Measurements from ENCODE around the gene FUT9.

FUT9 gene

DNA sequence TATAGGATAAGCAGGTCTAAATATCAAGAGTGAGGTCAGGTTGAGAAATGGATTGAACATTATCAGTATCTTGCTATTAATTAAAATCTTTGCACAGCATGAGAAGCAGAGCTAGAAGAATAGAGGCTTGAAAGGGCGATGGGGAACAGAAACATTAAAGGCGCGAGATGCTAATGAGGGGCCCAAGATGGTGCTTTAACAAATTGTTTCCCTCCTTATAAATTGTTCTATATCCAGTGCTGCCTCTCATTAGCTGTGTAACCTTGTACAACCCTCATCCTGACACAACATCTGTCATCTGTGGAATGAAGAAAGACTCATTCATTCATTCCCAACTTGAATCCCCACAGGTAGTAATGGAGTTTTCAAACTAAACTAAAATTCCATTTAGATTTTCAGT is 57.8 kb downstream of the FUT9 start:
- no peak for DNase-seq (ENCODE audit: low read depth)

- no peak for DNase-seq (ENCODE audit: low read depth)
Measured at GRCh38 chr6:96074006-96074405, 58.2 kb downstream of the FUT9 start.

DNA sequence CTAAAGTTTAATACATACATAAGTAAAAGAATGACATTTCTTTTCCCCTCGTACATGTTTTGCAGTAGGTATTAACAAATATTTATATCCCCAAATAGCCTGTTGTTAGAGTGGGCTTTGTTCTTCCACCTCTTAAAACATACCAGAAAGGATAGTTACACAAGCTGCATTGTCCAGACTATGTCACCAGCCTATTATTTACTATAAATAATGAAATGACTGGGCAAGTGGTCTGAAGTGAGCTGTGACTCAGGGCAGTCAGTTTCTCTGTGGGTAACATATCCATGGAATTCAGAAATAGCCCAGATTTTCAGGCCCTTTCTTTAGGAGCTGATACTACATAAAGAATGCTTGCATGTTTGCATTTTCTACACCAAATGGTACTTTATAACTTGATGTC is 60.1 kb downstream of the FUT9 start:
- DNase-seq (ENCODE audit: low read depth), result no peak

DNA sequence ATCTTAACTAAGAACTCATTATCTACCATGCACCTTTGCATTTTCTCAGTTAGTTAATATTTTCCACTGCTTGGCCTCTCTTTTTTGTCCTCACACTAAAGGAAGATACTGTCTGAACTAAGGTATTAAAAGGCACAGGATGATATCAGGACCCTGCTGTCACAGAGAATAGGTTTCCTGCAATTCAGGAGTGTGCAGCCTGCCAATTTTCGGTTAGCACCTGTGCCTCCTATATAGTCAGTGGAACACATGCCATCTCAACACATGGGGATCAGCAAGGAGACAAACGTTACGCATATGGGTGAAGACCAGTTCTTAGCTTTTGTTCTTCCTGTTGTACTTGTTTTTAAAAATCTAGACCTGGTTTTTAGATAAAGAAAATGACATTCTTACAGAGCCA is 71.0 kb downstream of the FUT9 start:
- no peak for DNase-seq (ENCODE audit: low read depth)

- no peak for DNase-seq (ENCODE audit: low read depth)
Measured at GRCh38 chr6:96089173-96089572, 73.4 kb downstream of the FUT9 start.

DNA sequence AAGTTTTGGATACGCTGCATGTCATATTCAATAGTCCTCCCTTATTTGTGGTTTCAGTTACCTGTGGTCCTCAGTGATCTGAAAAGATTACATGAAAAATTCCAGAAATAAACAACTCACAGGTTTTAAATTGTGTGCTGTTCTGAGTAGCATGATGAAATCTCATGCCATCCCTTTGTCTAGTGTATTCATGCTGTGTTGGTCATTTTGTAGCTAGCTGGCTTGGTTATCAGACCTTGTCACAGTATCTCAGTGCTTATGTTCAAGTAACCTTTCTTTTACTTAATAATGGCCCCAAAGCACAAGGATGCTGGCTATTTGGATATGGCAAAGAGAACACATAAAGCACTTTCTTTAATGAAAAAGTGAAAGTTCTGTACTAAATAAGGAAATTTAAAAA is 78.3 kb downstream of the FUT9 start:
- no peak for DNase-seq (ENCODE audit: low read depth)

GRCh38 chr6:96099069-96099468 is 83.3 kb downstream of the FUT9 start:
- DNase-seq (ENCODE audit: low read depth), result no peak

DNA sequence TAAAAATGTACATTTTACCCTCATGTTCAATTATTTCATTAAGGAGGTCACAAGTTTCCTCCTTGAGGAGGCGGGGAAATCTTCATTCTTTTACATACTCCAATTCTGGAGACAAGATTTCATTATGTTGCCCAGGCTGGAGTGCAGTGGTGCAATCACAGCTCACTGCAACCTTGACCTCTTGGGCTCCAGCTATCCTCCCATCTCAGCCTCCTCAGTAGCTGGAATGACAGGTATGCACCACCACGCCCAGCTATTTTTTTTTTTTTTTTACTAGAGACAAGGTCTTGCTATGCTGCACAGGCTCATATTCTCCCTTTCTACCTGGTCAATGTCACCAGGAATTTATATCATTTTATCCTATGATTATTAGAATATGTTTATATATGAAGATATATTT is 85.8 kb downstream of the FUT9 start:
- no peak for DNase-seq (ENCODE audit: low read depth)

DNA sequence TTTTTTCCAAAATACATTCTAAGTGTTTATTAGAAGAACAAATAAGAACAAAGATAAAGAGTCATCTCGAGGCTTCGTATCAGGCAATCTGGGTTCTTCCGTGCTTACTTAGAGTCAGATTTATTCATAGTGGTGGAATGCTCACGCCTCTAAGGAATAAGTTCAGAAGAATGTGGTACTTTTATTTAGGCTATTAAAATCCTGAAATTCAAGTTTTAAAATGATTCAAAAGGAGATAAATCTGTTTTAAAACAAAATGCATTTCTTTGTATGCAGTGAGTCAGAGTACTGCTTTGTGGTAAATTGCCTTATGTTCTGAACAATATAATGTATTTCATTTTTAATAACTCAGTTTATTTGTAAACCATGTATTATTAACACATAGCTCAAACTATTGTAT is 89.1 kb downstream of the FUT9 start:
- DNase-seq (ENCODE audit: low read depth), result no peak

GRCh38 chr6:96110878-96111277 is 95.1 kb downstream of the FUT9 start:
- no peak for DNase-seq (ENCODE audit: low read depth)

- DNase-seq (ENCODE audit: low read depth), result no peak
Measured at GRCh38 chr6:96116674-96117073, 100.9 kb downstream of the FUT9 start.

GRCh38 chr6:96124778-96125177 is 109.0 kb downstream of the FUT9 start:
- DNase-seq (ENCODE audit: low read depth), result no peak

DNA sequence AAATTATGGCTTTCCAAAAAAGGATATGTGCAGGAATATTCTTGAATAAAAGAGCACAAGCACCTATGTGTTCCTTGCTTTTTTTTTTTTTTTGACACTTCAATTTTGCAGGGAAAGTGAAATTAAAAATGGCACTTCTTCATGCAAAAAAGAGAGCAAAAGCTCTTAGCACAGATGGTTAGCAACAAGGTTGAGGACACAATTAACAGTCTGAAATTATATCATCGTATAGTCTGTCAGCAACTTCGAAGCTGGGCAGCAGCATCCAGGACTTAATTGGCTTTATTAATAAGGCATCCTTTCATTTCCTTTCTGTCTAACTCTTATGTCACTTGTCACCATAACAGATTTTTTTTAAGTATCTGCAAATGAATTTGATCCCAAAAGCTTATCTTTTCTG is 122.6 kb downstream of the FUT9 start:
- no peak for DNase-seq (ENCODE audit: low read depth)

- DNase-seq (ENCODE audit: low read depth), result no peak
Measured at GRCh38 chr6:96142142-96142541, 126.4 kb downstream of the FUT9 start.

- DNase-seq (ENCODE audit: low read depth), result no peak
Measured at GRCh38 chr6:96150431-96150830, 134.7 kb downstream of the FUT9 start.

DNA sequence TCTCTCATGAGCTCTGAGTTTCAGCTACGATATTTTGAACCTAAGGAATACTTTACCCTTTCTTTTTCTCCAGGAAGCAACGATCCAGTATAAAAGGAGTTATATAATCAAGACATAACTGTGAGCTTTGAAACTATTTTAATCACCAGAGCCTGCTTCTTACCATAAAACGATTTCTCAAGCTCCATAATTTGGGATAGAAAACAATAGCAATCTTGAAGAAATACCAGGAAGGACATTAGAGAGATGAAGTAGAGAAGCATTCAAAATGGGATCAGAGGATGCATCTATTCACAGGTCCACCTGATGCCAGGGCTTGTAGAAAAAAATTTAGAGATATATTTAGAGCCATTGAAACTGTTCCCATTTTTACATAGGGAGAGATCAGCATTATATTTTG is 135.9 kb downstream of the FUT9 start:
- DNase-seq (ENCODE audit: low read depth), result no peak

GRCh38 chr6:96152114-96152708 is 136.4 kb downstream of the FUT9 start:
- no peak for DNase-seq (ENCODE audit: low read depth)

DNA sequence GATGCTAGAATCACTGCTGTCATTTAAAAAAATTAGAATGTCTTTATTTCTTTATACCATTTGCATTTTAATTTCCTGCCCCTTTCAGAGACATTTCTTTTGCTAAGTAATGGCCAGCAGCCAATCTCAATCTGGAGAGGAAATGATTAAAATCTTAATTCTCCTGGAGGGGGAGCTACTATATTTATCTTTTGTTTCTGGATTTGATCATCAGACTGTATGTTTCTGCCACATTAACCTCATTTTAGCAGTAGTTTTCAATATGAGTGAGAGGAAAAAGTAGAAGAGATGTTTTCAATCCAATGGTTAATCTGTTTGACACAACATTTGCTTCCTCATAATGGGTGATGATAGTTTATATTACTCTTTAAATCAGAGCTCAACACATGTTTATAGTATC is 138.0 kb downstream of the FUT9 start:
- DNase-seq (ENCODE audit: low read depth), result no peak

DNA sequence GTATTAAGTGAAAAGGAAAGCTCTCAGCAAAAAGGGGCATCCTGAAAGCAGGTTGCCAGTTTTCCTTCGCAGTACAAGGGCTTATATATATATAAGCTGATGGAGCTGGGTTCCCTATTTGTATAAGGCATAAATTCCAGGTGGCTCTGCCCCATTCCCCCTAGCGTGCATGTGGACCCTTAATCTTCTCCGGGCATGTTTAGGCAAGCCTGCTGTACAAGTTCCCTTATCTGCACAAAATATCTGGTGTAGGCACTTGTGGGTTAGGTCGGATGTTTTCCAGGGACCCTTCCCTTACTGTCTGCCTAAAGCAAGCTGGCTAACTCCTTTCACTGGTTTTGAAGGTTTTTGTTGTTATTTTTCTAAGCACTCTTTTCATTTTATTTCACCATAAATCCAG is 140.7 kb downstream of the FUT9 start:
- DNase-seq (ENCODE audit: low read depth), result no peak

DNA sequence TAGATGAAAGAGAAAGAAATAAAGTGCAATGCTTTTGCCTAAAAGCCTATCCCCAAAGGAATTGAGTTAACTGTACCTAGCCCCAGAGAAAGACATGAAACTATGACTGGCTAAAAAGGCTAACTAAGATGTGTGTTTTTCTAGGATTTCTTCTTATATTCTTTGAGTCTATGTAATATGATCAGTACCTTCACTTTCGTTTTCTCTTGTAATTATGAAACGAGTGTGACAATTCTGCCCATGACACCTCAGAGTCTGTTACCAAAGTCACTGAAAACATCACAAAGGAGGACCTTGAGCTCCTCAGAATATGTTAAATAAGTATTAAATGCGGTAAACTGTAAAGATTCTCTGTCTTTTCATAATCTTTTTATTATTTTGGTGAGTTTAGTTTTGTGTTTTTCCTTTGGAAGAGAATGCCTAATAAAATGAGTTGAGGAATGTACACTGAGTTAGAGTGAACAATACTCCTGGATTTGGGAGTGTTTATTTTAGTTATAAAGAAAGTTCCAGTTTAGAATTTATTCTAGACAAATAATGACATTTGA is 141.3 kb downstream of the FUT9 start:
- DNase-seq (ENCODE audit: low read depth), result no peak

DNA sequence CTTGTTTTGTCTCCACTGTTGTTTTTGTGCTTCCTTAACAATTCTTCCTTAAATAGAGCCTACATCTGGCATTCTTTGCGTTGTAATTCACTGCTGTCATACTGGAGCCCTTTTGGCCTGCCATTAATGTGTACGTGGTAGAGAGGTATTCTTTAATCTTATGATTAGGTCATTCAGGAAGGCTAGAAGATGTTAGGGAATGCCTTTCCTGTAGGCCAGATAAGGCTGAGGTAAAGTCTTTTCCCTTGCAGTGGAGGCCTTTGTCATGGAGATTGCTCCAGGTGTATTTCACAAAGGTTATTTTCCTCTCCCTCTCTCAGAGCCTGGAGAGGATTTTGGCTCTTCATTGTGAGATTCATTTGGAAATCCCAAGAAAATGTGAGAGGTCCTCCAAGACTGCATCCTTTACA is 146.9 kb downstream of the FUT9 start:
- no peak for DNase-seq (ENCODE audit: low read depth)

DNA sequence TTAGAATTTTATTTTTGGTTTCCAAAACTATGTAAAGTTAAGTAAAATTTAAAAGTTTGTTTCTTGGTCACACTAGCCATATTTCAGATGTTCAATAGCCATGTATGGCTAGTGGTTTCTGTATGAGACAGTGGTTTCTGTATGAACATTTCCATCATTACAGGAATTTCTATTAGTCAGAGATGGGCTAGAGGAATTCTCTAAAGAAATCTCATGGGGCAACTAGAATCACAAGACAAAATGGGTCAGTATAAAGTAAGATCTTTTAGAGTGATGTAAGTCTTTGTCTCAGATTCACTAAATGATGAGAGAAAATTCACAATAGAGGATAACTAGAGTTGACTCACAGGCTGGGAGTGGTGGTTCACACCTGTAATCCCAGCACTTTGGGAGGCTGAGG is 149.0 kb downstream of the FUT9 start:
- DNase-seq (ENCODE audit: low read depth), result no peak

GRCh38 chr6:96171112-96171511 is 155.3 kb downstream of the FUT9 start:
- DNase-seq (ENCODE audit: low read depth), result no peak

DNA sequence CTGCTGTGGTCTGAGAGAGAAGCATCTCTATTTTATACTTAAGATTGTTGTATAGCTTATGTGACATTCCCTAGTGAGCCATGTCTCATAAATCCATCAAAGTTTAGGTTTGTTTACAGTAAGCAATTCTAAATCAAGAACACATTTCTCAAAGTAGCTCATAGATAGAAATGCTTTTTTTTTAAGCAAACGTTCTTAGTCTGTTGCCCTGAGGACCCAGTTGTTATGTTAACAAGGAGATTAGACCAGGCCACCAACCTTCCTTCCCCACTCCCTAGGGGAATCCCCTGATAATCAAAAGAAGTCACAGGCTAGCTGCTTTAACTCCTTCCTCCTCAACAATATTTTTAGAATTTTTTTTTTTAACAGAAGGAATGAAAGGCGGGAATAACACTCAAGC is 169.0 kb downstream of the FUT9 start:
- no peak for DNase-seq (ENCODE audit: low read depth)

- DNase-seq (ENCODE audit: low read depth), result no peak
Measured at GRCh38 chr6:96186094-96186493, 170.3 kb downstream of the FUT9 start.
